ENCODE measurements around the gene PSMC3IP.

- TF ChIP-seq, protein P1, sequence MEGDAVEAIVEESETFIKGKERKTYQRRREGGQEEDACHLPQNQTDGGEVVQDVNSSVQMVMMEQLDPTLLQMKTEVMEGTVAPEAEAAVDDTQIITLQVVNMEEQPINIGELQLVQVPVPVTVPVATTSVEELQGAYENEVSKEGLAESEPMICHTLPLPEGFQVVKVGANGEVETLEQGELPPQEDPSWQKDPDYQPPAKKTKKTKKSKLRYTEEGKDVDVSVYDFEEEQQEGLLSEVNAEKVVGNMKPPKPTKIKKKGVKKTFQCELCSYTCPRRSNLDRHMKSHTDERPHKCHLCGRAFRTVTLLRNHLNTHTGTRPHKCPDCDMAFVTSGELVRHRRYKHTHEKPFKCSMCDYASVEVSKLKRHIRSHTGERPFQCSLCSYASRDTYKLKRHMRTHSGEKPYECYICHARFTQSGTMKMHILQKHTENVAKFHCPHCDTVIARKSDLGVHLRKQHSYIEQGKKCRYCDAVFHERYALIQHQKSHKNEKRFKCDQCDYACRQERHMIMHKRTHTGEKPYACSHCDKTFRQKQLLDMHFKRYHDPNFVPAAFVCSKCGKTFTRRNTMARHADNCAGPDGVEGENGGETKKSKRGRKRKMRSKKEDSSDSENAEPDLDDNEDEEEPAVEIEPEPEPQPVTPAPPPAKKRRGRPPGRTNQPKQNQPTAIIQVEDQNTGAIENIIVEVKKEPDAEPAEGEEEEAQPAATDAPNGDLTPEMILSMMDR (IDR thresholded peaks at IDR 0.05): no peak
- TF ChIP-seq REST (IDR thresholded peaks at IDR 0.05; ENCODE audit: insufficient read depth in 1 of 2, low read depth in 2 of 2, low read length in 1 of 2) (no peak), POLR2AphosphoS5 (IDR thresholded peaks at IDR 0.05; ENCODE audit: low read depth, low read length) (no peak), TCF7L2 (IDR thresholded peaks at IDR 0.05; ENCODE audit: low read depth, low read length) (no peak), SIN3A (IDR thresholded peaks at IDR 0.05; ENCODE audit: borderline replicate concordance, insufficient read depth, low read depth, low read length) (no peak)
These were observed 11.9 kb downstream of the PSMC3IP start for GRCh38 chr17:42565523-42566214.
